Keratinocyte (primary cell): Measurements from ENCODE around the gene SAC3D1. TPM values are rescaled to one million over a fixed set of nuclear protein-coding genes. Genes with fewer than 3 reads are reported as not detected.
A peak's percentile ranks its signal among the peaks of the same experiment; 100 is the strongest.
"Not testable (repeated sequence)": the region's sequence is repeated elsewhere in the genome, so short reads cannot be mapped to it uniquely, and the experiment has no call there.

ENCODE experiments used
- DNase-seq: peaks from one replicate; pipeline ENCODE4 v3.0.0-alpha.2; 2011; ENCODE audit warnings: low read depth, missing footprints, low spot score
- FAIRE-seq: peaks from 2 replicates; lab custom pipeline; 2011; peaks lifted over from hg19 to GRCh38; lab: Jason Lieb, UNC
- H2AFZ ChIP-seq: 2 replicates; pipeline ENCODE4 v1.6.0; 2012; ENCODE audit warnings: low read length, control low read depth, inconsistent platforms; ENCODE audit not compliant: control insufficient read depth
- H3K27ac ChIP-seq: 2 replicates; pipeline ENCODE4 v1.5.1; 2011; ENCODE audit warnings: low read length; ENCODE audit not compliant: control insufficient read depth, insufficient read depth
- H3K27me3 ChIP-seq: 3 replicates; pipeline ENCODE4 v1.6.0; 2011; ENCODE audit warnings: low read length; ENCODE audit not compliant: control insufficient read depth, insufficient read depth; ENCODE audit errors: extremely low read depth
- H3K36me3 ChIP-seq, 2 experiments: 2 replicates in 1 of 2; 3 replicates in 1 of 2; pipeline ENCODE4 v1.5.1; 2011; ENCODE audit warnings: low read length in 2 of 2, mild to moderate bottlenecking in 1 of 2; ENCODE audit not compliant: control insufficient read depth in 2 of 2, insufficient read depth in 2 of 2; ENCODE audit errors: extremely low read depth in 1 of 2
- H3K4me1 ChIP-seq: 3 replicates; pipeline ENCODE4 v1.5.1; 2011; ENCODE audit warnings: low read length; ENCODE audit not compliant: control insufficient read depth, insufficient read depth; ENCODE audit errors: extremely low read depth
- H3K4me2 ChIP-seq: 3 replicates; pipeline ENCODE4 v1.6.0; 2011; ENCODE audit warnings: low read depth, low read length; ENCODE audit not compliant: control insufficient read depth, insufficient read depth; ENCODE audit errors: extremely low read depth
- H3K4me3 ChIP-seq, 3 experiments: fragments of 200-600 bp in 1 of 3; sonication (generic) in 1 of 3; 2 replicates in 2 of 3; 3 replicates in 1 of 3; pipeline ENCODE4 v1.5.1; 2011 to 2016; ENCODE audit warnings: low read length in 3 of 3, mild to moderate bottlenecking in 3 of 3, control low read depth in 2 of 3, inconsistent platforms in 1 of 3, low read depth in 1 of 3, mixed read lengths in 1 of 3, mixed run types in 1 of 3, moderate library complexity in 1 of 3; ENCODE audit not compliant: control insufficient read depth in 2 of 3, insufficient read depth in 2 of 3; ENCODE audit errors: extremely low read depth in 1 of 3
- H3K79me2 ChIP-seq: 2 replicates; pipeline ENCODE4 v1.6.0; 2012; ENCODE audit warnings: low read length; ENCODE audit not compliant: control insufficient read depth, insufficient read depth
- H3K9ac ChIP-seq: 3 replicates; pipeline ENCODE4 v1.6.0; 2011; ENCODE audit warnings: low read length; ENCODE audit not compliant: control insufficient read depth, insufficient read depth; ENCODE audit errors: extremely low read depth
- H3K9me1 ChIP-seq: 3 replicates; pipeline ENCODE4 v1.6.0; 2011; ENCODE audit warnings: low read length; ENCODE audit not compliant: control insufficient read depth, insufficient read depth; ENCODE audit errors: extremely low read depth
- H3K9me3 ChIP-seq: 2 replicates; pipeline ENCODE4 v1.5.1; 2012; ENCODE audit warnings: low read depth, low read length; ENCODE audit not compliant: control insufficient read depth
- H4K20me1 ChIP-seq: 3 replicates; pipeline ENCODE4 v1.6.0; 2011; ENCODE audit warnings: low read length; ENCODE audit not compliant: control insufficient read depth, insufficient read depth; ENCODE audit errors: extremely low read depth
- EZH2 ChIP-seq: IDR thresholded peaks from one replicate; pipeline ENCODE4 v1.6.1; 2012; ENCODE audit warnings: inconsistent platforms, mild to moderate bottlenecking, low read length, moderate library complexity
- dilution Hi-C: fragments of 300-500 bp; cut with MboI; formaldehyde crosslinking; loops from one replicate; pipeline ENCODE4 v1.7.0; 2020; ENCODE audit warnings: low sequenced_read_pairs; ENCODE audit not compliant: extremely low pct_ligation_motif_present
- polyA plus RNA-seq, 5 experiments: library from polyadenylated mRNA; depleted of rRNA in 3 of 5; stranded (reverse) in 3 of 5; stranded (forward) in 1 of 5; unstranded in 1 of 5; fragments of >200 nt; gene quantifications; 1 replicate in 1 of 5; 2 replicates in 3 of 5; 3 replicates in 1 of 5; pipeline versions ENCODE4 v1.2.1 to v1.2.3, GENCODE V29; 2011 to 2012; ENCODE audit warnings: missing spikeins in 2 of 5, low read depth in 1 of 5, low replicate concordance in 1 of 5
- TF ChIP-seq, protein P1 (sequence below), 3 experiments: IDR thresholded peaks in 1 of 3; conservative IDR thresholded peaks in 1 of 3; optimal IDR thresholded peaks in 1 of 3; 2 replicates in 2 of 3; 3 replicates in 1 of 3; pipeline versions ENCODE3 to v1.5.1; 2011; ENCODE audit warnings: low read length in 3 of 3, mild to moderate bottlenecking in 3 of 3, moderate library complexity in 2 of 3, control low read depth in 1 of 3, inconsistent platforms in 1 of 3; ENCODE audit not compliant: insufficient read depth in 2 of 3; ENCODE audit errors: extremely low read depth in 1 of 3

The SAC3D1 gene
- polyA plus RNA-seq, 1 donor (not counting 4 experiments of a cell fraction or from before 2014, with no cell fraction given), result 4.9 TPM

DNA sequence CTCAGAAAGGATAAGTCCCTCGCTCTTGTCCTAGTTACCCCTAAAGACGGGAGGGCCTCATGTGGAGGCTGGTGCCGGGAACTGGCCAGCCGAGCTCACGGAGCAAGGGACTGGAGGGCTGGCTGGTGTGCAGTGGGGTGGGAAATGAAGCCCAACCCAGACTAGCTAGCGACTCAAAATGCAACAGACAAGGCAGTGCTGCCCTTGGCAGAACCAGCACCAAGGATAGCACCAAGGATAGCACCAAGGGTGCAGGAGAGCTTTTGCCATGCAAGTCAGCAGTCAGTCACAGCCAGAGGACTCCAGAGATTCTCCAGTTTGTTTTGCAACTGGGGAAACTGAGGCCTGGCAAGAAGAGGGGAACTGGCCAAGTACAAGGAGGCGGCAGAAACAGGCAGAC lies 37.7 kb upstream of the SAC3D1 start:
- Histone ChIP-seq H2AFZ (no peak overlapping the region), H3K9me3 (no peaks in the 10 kb centered on the region), H3K9ac (no peak overlapping the region), H3K4me2 (no peak overlapping the region), H3K79me2 (no peaks in the 10 kb centered on the region), H3K36me3 (no peaks in the 10 kb centered on the region), H3K9me1 (no peaks in the 10 kb centered on the region), H3K4me1 (peaks cover 19% of the 10 kb centered on the region), H3K27ac (no peak overlapping the region), H3K4me3 (no peak overlapping the region), H4K20me1 (no peaks in the 10 kb centered on the region), H3K27me3 (no peaks in the 10 kb centered on the region)
- FAIRE-seq (no peak), DNase-seq (no peak)
- dilution Hi-C loops, result no loop called here
- TF ChIP-seq, protein P1, sequence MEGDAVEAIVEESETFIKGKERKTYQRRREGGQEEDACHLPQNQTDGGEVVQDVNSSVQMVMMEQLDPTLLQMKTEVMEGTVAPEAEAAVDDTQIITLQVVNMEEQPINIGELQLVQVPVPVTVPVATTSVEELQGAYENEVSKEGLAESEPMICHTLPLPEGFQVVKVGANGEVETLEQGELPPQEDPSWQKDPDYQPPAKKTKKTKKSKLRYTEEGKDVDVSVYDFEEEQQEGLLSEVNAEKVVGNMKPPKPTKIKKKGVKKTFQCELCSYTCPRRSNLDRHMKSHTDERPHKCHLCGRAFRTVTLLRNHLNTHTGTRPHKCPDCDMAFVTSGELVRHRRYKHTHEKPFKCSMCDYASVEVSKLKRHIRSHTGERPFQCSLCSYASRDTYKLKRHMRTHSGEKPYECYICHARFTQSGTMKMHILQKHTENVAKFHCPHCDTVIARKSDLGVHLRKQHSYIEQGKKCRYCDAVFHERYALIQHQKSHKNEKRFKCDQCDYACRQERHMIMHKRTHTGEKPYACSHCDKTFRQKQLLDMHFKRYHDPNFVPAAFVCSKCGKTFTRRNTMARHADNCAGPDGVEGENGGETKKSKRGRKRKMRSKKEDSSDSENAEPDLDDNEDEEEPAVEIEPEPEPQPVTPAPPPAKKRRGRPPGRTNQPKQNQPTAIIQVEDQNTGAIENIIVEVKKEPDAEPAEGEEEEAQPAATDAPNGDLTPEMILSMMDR (optimal IDR thresholded peaks at IDR 0.05 in 1 of 3, IDR thresholded peaks at IDR 0.05 in 1 of 3, conservative IDR thresholded peaks at IDR 0.05 in 1 of 3; ENCODE audit: extremely low read depth in 1 of 3, insufficient read depth in 2 of 3, low read length in 3 of 3), result no peak
- TF ChIP-seq EZH2, result no peak

DNA sequence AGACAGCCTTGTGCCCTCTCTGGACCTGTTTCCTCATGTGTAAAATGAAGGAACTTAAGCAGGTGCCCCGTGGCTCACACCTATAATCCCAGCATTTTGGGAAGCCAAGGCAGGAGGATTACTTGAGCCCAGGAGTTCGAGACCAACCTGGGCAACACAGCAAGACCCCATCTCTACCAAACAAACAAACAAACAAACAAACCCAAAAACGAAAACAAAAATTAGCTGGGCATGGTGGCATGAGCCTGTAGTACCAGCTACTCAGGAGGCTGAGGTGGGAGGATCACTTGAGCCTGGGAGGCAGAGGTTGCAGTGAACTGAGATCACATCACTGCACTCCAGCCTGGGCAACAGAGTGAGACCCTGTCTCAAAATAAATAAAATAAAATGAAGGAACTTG lies 37.0 kb upstream of the SAC3D1 start:
- H3K27ac ChIP-seq, H3K9me1 ChIP-seq, dilution Hi-C loops, DNase-seq, H3K4me3 ChIP-seq, H3K27me3 ChIP-seq, H4K20me1 ChIP-seq, FAIRE-seq, H3K9me3 ChIP-seq, H3K4me2 ChIP-seq, H3K36me3 ChIP-seq, H3K9ac ChIP-seq, H3K79me2 ChIP-seq, H2AFZ ChIP-seq: not testable (repeated sequence)
- peaks cover 19% of the 10 kb centered on the region for H3K4me1 ChIP-seq

GRCh38 chr11:65008016-65008415 lies 33.0 kb upstream of the SAC3D1 start:
- peak overlapping the region; percentile 2 for H2AFZ ChIP-seq
- peaks cover 21% of the 10 kb centered on the region for H3K4me1 ChIP-seq
- H4K20me1 ChIP-seq, result no peaks in the 10 kb centered on the region
- no peaks in the 10 kb centered on the region for H3K9me3 ChIP-seq
- no peaks in the 10 kb centered on the region for H3K27me3 ChIP-seq
- H3K36me3 ChIP-seq, result no peaks in the 10 kb centered on the region
- no peak overlapping the region for H3K4me3 ChIP-seq
- peak overlapping the region; percentile 24 for H3K9ac ChIP-seq
- FAIRE-seq (no peak), DNase-seq (no peak)
- dilution Hi-C loops, result no loop called here
- peak overlapping the region; percentile 94 for H3K27ac ChIP-seq
- no peaks in the 10 kb centered on the region for H3K9me1 ChIP-seq
- TF ChIP-seq EZH2, result no peak
- TF ChIP-seq, protein P1 (optimal IDR thresholded peaks at IDR 0.05 in 1 of 3, IDR thresholded peaks at IDR 0.05 in 1 of 3, conservative IDR thresholded peaks at IDR 0.05 in 1 of 3; ENCODE audit: extremely low read depth in 1 of 3, insufficient read depth in 2 of 3, low read length in 3 of 3), result peak in 1 of 3 experiments; percentile 34
- no peak overlapping the region for H3K4me2 ChIP-seq
- no peaks in the 10 kb centered on the region for H3K79me2 ChIP-seq
